Transverse colon (tissue), 4 donors: ENCODE data around the gene CBLC. TPM values are rescaled to one million over a fixed set of nuclear protein-coding genes. Genes with fewer than 3 reads are reported as not detected.
A peak's percentile ranks its signal among the peaks of the same experiment; 100 is the strongest.

Experiments
- DNase-seq: peaks from one replicate; pipeline ENCODE4 v3.0.0-alpha.2; 2019
- H3K27ac ChIP-seq, 4 donors: fragments of 200-600 bp; sonication (generic); 2 replicates each; pipeline ENCODE4 v1.5.1; 2016 to 2018; ENCODE audit warnings: inconsistent platforms in 4 of 4
- H3K27me3 ChIP-seq: fragments of 200-600 bp; sonication (generic); 2 replicates; pipeline ENCODE4 v1.5.1; 2017; ENCODE audit warnings: inconsistent platforms
- H3K36me3 ChIP-seq, 4 donors: fragments of 200-600 bp; sonication (generic); 2 replicates each; pipeline ENCODE4 v1.5.1; 2017 to 2019; ENCODE audit warnings: inconsistent platforms in 4 of 4
- H3K4me1 ChIP-seq, 4 donors: fragments of 200-600 bp; sonication (generic); 2 replicates each; pipeline ENCODE4 v1.5.1; 2017 to 2020; ENCODE audit warnings: inconsistent platforms in 4 of 4
- H3K4me3 ChIP-seq, 4 donors: fragments of 200-600 bp; sonication (generic); 1 replicate in 1 of 4; 2 replicates in 3 of 4; pipeline versions ENCODE4 v1.5.1 to v1.6.1; 2017 to 2019; ENCODE audit warnings: inconsistent platforms in 4 of 4
- H3K9me3 ChIP-seq, 2 donors: fragments of 200-600 bp; sonication (generic); 2 replicates each; pipeline ENCODE4 v1.5.1; 2017 to 2019; ENCODE audit warnings: inconsistent platforms in 2 of 2
- CTCF ChIP-seq, 5 experiments: fragments of 200-600 bp in 3 of 5; fragments of 450-650 bp in 2 of 5; sonication (generic) in 3 of 5; IDR thresholded peaks; 1 replicate in 2 of 5; 2 replicates in 3 of 5; pipeline ENCODE4 v1.5.1; 2016 to 2017; ENCODE audit warnings: antibody characterized with exemption in 5 of 5, inconsistent platforms in 3 of 5, mild to moderate bottlenecking in 2 of 5, moderate library complexity in 1 of 5
- EP300 ChIP-seq: sonication (generic); formaldehyde crosslinking; IDR thresholded peaks from one replicate; pipeline ENCODE4 v1.6.1; 2017; ENCODE audit warnings: antibody characterized with exemption, low read depth
- POLR2A ChIP-seq: fragments of 450-650 bp; IDR thresholded peaks from one replicate; pipeline ENCODE4 v1.6.1; 2016; ENCODE audit warnings: antibody characterized with exemption, mild to moderate bottlenecking, moderate library complexity
- POLR2AphosphoS5 ChIP-seq, 3 donors: sonication (generic); formaldehyde crosslinking; IDR thresholded peaks; one replicate each; pipeline ENCODE4 v1.6.1; 2016; ENCODE audit warnings: antibody characterized with exemption in 3 of 3
- WGBS, 2 donors: methylation state at CpG; one replicate each; pipeline ENCODE4 v1.1.5; 2018; ENCODE audit warnings: low coverage in 1 of 2; 5-methylcytosine and 5-hydroxymethylcytosine counted together
- in situ Hi-C, 4 donors: fragments of 200-750 bp; cut with MboI; loops; one replicate each; pipeline versions ENCODE4 v1.15.0 to v1.15.1; 2017; ENCODE audit warnings: low sequenced_read_pairs in 3 of 4, low pct_ligation_motif_present in 1 of 4, low pct_unique_long_range_greater_than_20kb in 1 of 4
- intact Hi-C: fragments of 100-400 bp; cut with DNase I; formaldehyde crosslinking; loops from one replicate; pipeline ENCODE4 v1.15.1; 2023; ENCODE audit warnings: low total_unique reads
- total RNA-seq, 4 donors: library from RNA; depleted of rRNA; stranded (reverse); fragments of >200 nt; gene quantifications; one replicate each; pipeline ENCODE4 v1.1.0, GENCODE V29; 2016

CBLC gene
- total RNA-seq, 4 donors from 2014 or later: 96.1 to 210 (median 145) TPM

DNA sequence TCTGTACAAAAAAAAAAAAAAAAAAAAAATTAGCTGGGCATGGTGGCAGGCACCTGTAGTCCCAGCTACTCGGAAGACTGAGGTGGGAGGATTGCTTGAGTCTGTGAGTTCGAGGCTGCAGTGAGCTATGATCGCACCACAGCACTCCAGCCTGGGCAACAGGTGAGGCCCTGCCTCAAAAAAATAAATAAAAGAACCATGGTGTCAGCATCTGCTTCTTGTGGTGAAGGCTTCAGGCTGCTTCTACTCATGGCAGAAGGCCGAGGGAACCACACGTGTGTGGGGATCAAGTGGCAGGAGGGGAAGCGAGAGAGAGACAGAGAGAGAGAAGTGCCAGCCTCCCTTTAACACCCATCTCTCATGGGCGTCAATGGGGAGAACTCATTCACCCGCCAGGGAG, 15.7 kb upstream of the CBLC start:
- H3K27ac ChIP-seq: no peak overlapping the region
- no peaks in the 10 kb centered on the region for H3K9me3 ChIP-seq
- H3K4me1 ChIP-seq: peaks cover 4 to 52% (median 29%) of the 10 kb centered on the region in 4 donors
- H3K4me3 ChIP-seq: no peak overlapping the region
- intact Hi-C loops (no loop called here), in situ Hi-C loops (no loop called here)
- 88 to 90% methylated on average over 5 to 8 of the region's 8 CpGs for WGBS, 2 donors
- no peak for TF ChIP-seq EP300
- TF ChIP-seq POLR2AphosphoS5 (IDR thresholded peaks at IDR 0.05): no peak
- no peak for TF ChIP-seq POLR2A
- no peak for TF ChIP-seq CTCF (IDR thresholded peaks at IDR 0.05)
- DNase-seq: no peak
- H3K36me3 ChIP-seq: peaks cover 0 to 7% (median 2%) of the 10 kb centered on the region in 4 donors
- H3K27me3 ChIP-seq: no peaks in the 10 kb centered on the region

- DNase-seq: peak; percentile 84
These were observed 12.4 kb upstream of the CBLC start for GRCh38 chr19:44765033-44765948.

DNA sequence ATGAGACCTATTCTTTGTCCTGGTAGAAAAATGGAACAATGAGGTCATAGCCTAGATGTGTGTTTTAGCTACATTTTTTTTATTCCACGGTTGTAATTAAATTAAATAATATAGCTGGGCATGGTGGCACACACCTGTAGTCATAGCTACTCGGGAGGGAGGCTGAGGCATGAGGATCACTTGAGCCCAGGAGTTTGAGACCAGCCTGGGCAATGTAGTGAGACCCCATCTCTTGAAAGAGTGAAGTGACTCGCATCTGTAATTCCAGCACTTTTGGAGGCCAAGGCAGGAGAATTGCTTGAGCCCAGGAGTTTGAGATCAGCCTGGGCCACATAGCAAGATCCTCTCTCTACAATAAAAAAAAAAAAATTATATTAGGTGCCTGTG, 11.7 kb upstream of the CBLC start:
- intact Hi-C loops: no loop called here
- Histone ChIP-seq H3K27me3 (no peaks in the 10 kb centered on the region), H3K4me1 (peaks cover 0 to 45% (median 12%) of the 10 kb centered on the region in 4 donors), H3K4me3 (no peak overlapping the region), H3K27ac (peak overlapping the region; percentile 63 to 83 (median 72)), H3K36me3 (no peaks in the 10 kb centered on the region), H3K9me3 (no peaks in the 10 kb centered on the region)
- TF ChIP-seq CTCF (IDR thresholded peaks at IDR 0.05) (no peak), EP300 (no peak), POLR2A (no peak), POLR2AphosphoS5 (IDR thresholded peaks at IDR 0.05) (no peak)
- in situ Hi-C loops: loop anchor here (5.0 kb wide), 2 partner anchors 39 to 44 kb away; no protein-coding TSS in a partner anchor
- 64 to 82% methylated on average over 2 to 3 of the region's 3 CpGs for WGBS, 2 donors
- no peak for DNase-seq

More at GRCh38 chr19:44765033-44765948, 12.4 kb upstream of the CBLC start:
- in situ Hi-C loops: loop anchor here (5.0 kb wide), 2 partner anchors 38 to 43 kb away; no protein-coding TSS in a partner anchor
- no peak overlapping the region for H3K4me3 ChIP-seq
- TF ChIP-seq EP300: peak; percentile 22
- TF ChIP-seq CTCF (IDR thresholded peaks at IDR 0.05): no peak
- TF ChIP-seq POLR2AphosphoS5 (IDR thresholded peaks at IDR 0.05): peak in 2 of 3 donors; percentile 61 to 64
- WGBS, 2 donors: 54 to 57% methylated on average over 8 to 22 of the region's 22 CpGs
- no peaks in the 10 kb centered on the region for H3K9me3 ChIP-seq
- peak overlapping the region; percentile 63 to 83 (median 72) for H3K27ac ChIP-seq
- H3K27me3 ChIP-seq: no peaks in the 10 kb centered on the region
- H3K36me3 ChIP-seq: peaks cover 0 to 5% (median 0%) of the 10 kb centered on the region in 4 donors
- H3K4me1 ChIP-seq: peaks cover 0 to 42% (median 12%) of the 10 kb centered on the region in 4 donors
- intact Hi-C loops: no loop called here

- no peak for TF ChIP-seq POLR2A
- no peak for TF ChIP-seq EP300
- no peak for TF ChIP-seq CTCF (IDR thresholded peaks at IDR 0.05)
- TF ChIP-seq POLR2AphosphoS5 (IDR thresholded peaks at IDR 0.05): no peak
- Histone ChIP-seq H3K36me3 (no peaks in the 10 kb centered on the region), H3K27ac (no peak overlapping the region), H3K4me1 (peaks cover 0 to 47% (median 12%) of the 10 kb centered on the region in 4 donors), H3K9me3 (no peaks in the 10 kb centered on the region), H3K27me3 (no peaks in the 10 kb centered on the region), H3K4me3 (no peak overlapping the region)
- intact Hi-C loops (no loop called here), in situ Hi-C loops (loop anchor here (5.0 kb wide), 2 partner anchors 40 to 45 kb away; no protein-coding TSS in a partner anchor)
- DNase-seq: no peak
- 70% methylated on average over 11 of the region's 11 CpGs; no CpG with 5 or more reads in 1 of the 2 donors for WGBS, 2 donors
These were observed 10.2 kb upstream of the CBLC start for GRCh38 chr19:44767295-44768180.
